G401.6 (cell line): ENCODE data around the gene NCK2.

Source experiments
- FAIRE-seq: peaks from 2 replicates; lab custom pipeline; 2012; peaks lifted over from hg19 to GRCh38; lab: Jason Lieb, UNC

Gene NCK2

GRCh38 chr2:105814291-105814940, 69.7 kb downstream of the NCK2 start:
- no peak for FAIRE-seq

DNA sequence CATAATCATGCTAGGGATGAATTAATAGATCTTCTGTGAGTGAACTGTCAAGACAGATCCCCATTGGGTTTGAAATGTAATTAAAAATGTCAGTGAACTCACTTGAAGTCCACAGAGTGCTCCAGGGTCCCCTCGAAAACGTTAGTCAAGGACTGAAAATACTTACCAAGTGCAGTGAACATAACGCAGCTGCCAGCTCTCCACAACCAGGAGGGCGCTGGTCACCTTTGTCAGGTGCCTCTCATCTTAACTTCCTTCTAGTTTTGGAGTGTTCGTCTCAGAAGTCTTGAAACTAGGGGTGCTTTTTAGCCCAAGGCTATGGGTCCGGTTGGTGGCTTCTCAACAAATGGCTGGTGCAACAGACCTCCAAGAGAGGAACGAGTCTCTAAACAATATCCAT, 70.7 kb downstream of the NCK2 start:
- FAIRE-seq = no peak

DNA sequence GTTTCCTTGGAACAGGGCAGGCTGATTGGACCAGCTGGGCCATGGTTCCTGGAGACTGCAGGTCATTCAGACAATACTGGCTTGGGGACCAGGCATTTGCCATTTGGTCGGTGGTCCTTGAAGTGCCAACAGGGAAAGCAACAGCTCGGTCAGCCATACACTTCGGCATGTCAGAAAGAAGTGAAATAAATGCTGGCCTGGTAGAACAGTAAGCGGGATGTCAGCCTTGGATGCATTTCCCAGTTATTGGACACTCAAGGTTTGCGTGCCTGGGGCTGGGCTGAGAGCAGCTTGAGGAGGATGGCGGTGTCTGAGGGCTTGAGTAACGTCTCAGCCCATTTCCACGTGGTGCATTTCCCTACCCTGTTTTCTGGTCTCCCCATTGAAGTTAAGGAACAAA, 75.4 kb downstream of the NCK2 start:
- FAIRE-seq = no peak

DNA sequence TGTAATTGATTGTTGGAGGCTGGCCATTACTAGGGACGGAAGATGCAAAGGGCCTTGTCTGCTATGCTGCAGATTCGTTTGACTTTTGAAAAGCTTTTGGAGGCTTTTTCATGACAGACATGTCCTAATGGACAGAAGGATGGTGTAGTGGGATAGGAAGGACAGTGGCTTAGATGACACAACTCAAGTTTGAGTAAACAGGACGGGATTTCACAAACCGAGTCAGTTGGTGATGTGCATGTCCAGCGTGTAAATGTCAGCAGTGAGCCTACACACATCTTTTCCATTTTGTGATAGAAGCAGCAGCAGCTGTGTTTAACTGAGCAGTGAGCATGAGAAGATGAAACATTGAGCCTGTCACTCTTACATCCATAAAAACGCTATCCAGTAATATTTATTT, 76.0 kb downstream of the NCK2 start:
- no peak for FAIRE-seq

DNA sequence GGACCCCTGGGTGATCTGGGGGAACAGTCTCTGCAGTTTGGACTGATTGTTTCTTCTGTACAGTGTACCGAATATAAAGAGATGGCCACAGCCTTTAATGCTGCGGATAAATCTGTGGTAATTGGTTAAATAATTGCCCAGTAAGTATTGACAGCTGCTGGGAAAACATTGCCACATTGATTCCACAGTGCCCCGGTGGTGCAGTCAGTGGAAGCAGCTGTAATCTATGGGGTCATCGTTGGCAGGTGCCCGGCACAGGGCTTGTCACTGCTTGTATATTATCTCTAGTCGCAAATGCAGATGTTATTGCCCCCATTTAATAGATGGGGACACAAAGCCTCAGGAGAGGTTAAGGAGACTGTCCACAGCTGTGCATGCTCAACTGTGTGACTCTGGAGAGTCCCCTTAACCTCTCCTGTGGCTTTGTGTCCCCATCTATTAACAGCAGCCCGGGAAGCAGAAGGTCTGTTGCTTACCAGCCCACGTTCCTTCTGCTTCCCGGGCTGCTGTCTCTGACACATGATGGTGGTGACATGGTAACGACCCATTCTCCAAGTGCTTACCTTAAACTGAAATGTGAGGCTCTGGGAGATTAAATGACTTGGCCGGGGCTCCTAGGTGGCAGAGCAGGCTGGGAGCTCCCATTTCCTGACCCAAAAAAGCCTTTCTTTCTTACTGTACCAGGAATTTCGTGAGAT, 76.9 kb downstream of the NCK2 start:
- no peak for FAIRE-seq

GRCh38 chr2:105822186-105822585, 77.5 kb downstream of the NCK2 start:
- FAIRE-seq = no peak

GRCh38 chr2:105824446-105824845, 79.7 kb downstream of the NCK2 start:
- FAIRE-seq = no peak

- no peak for FAIRE-seq
Measured at GRCh38 chr2:105827351-105828096, 82.8 kb downstream of the NCK2 start.

GRCh38 chr2:105828558-105828957, 83.8 kb downstream of the NCK2 start:
- no peak for FAIRE-seq

GRCh38 chr2:105834931-105835330, 90.2 kb downstream of the NCK2 start:
- FAIRE-seq = no peak

DNA sequence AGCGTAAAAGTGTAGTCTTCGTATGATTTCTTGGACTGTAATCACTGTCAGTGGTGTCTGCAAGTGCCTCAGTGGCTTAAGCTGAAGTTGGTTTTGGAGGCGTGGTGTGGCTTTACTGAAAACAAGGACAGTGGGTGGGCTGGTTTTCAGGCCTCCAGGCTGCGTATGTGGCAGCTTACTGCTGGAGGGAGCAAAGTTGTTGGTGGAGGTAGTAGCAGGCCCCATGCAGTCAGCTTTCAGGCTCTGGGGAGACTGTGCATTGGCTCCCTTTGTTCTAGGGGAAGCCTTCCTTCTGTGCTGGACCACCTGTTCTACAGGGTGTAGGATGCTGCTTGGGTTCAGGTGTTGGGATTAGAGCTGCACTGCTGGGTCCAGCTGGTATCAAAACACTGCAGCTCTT, 91.6 kb downstream of the NCK2 start:
- FAIRE-seq = no peak

DNA sequence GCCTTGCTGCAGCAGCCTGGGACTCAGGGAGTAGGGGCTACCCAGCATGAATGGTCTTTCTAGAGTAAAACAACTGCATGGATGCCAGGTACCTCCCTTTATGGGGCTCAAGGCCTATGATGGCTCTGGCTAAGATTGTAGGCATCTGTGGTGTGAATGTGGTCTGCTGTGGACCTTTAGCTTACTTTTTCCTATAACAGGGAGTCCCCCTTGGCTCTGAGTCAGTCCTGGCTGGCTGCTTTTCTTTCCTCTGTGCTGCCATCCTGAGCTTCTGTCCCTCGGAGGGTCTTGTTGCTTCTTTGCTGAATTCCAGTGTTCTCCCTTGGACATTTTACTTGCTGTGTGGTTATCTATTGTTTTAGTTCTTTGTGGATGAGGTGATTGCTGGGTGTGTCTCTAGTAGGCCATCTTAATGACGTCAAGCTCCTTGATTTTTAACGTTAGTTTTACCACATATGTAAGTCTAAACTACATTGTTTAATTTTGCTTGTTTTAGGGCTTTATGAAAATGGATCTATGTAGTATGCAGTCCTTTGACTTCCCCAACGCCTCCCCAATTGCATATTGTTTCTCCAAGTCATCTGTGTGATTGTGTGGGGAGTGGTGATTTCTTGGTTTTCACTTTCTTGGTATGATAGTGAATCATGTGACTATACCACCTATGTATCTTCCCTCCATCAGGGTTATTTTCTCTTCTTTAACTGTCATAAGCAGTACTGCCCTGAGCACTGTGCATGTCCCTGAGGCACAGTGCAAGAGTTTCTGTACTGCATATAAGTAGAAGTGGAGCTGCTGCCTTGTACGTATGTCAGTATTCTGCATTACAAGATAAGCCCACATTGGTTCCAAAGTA, 92.4 kb downstream of the NCK2 start:
- FAIRE-seq = no peak

DNA sequence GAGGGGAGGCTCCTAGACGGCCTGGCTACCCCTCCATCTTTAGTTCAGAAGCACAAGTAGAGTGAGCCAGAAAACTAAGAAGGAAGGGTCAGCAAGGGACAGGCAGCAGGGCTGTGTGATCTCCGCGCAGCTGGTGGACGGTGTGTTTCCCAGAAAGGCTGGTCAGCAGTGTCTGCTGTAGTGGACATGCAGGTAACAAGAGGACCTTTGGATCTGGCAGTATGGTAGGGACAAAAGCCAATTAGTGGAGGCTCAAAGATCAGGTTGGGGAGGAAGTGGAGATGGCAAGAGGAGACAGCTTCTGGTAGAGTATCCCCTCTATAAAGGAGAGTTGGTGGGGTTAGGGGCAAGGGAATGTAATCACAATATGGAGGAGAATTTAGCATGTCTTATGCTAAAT, 95.1 kb downstream of the NCK2 start:
- FAIRE-seq = no peak

DNA sequence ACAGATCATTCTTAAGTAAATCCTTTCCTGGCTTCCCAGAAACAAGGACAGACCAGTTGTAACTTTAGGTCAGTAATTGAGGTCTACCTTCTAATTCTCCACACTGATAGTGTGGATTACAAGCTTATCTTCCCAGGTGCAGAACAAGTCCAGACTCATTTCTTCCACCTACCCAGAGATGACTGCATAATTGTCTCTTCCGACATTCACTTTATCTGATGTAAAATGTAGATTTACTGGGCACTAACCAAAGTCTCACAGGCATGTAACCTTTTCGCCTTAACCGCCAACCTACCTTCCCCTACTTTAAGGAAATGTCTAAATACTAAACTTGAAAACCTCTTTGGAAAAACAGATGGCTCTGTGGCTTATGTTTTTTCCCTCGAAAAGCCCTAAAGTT, 96.2 kb downstream of the NCK2 start:
- no peak for FAIRE-seq

DNA sequence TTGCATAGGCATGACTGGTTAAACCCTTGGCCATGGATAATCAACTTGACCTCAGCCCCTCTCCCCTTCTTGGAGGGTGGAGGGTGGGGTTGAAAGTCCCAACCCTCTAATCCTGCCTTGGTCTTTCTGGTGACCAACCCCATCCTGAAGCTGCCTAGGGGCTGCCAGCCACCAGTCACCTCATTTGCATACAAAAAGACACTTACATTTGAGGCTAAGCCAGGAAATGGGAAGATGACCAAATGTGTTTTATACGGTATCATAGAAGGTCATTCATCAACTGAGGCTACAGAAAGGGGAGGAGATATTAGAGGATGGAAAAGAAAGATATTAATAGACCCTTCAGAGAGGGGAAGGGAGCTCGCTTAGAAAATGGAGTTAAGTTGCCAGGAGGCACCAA, 96.8 kb downstream of the NCK2 start:
- FAIRE-seq = no peak

DNA sequence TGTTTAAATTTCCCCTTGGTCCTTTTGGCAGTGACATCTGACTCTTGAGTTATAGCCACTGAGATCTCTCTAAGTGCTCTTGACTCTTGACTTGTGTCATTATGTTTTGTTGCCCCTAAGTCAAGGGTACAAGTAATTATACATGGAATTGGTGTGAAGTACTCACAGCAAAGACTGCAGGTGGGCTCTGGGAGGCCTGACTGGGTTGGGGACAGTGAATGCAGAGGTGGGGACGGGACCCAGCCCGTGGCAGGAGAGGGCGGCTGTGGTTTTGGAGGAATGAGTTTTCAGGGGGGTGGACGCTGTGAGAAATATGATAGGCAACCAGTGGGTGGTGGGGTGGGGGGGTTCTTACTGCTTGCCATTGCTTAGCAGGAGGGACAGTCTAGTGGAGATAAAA, 97.8 kb downstream of the NCK2 start:
- FAIRE-seq = no peak

- no peak for FAIRE-seq
Measured at GRCh38 chr2:105843476-105844374, 99.0 kb downstream of the NCK2 start.

DNA sequence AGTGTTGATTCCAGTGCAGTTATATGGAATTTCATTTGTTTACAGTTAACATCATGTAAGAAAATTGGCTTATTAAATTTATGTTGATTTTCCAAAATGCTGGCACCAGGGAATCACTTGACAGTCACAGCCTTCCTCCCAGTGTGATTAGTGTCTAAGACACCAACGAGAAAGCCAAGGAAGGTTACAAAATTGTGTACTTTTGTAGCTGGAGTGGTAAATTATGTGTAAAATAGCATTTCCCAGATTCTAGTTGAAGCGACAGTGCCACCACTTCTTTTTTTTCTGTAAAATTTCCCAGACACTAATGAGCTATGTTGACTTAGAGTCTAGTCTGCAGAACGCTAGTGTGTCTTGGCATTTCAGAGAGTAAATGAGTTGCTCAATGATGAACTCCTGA, 101.3 kb downstream of the NCK2 start:
- no peak for FAIRE-seq

DNA sequence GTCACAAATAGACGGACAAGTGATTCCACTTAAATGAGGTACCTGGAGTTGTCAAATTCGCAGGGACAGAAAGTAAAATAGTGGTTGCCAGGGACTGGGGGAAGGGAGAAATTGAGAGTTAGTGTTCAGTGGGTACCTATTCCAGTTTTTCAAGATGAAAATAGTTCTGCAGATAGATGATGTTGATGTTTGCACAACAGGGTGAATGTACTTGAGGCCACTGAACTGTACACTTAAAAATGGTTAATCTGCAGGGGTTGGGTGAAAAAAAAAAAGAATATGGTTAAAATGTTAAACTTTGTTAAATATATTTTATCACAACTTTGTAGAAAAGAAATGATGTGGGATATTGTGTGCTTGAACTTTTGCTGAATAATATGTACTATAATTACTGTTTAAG, 102.3 kb downstream of the NCK2 start:
- FAIRE-seq = no peak

- no peak for FAIRE-seq
Measured at GRCh38 chr2:105848367-105848766, 103.7 kb downstream of the NCK2 start.

GRCh38 chr2:105849431-105850179, 104.9 kb downstream of the NCK2 start:
- no peak for FAIRE-seq
